Measurements from ENCODE around the gene DSEL.

GRCh38 chr18:67500522-67501205 is 15.9 kb downstream of the DSEL start:
- TF ChIP-seq CTCF (IDR thresholded peaks at IDR 0.05) (no peak), POLR2AphosphoS5 (IDR thresholded peaks at IDR 0.05; ENCODE audit: low read depth, low read length) (no peak), TCF7L2 (IDR thresholded peaks at IDR 0.05; ENCODE audit: low read depth, low read length) (no peak)
- TF ChIP-seq, protein P1, sequence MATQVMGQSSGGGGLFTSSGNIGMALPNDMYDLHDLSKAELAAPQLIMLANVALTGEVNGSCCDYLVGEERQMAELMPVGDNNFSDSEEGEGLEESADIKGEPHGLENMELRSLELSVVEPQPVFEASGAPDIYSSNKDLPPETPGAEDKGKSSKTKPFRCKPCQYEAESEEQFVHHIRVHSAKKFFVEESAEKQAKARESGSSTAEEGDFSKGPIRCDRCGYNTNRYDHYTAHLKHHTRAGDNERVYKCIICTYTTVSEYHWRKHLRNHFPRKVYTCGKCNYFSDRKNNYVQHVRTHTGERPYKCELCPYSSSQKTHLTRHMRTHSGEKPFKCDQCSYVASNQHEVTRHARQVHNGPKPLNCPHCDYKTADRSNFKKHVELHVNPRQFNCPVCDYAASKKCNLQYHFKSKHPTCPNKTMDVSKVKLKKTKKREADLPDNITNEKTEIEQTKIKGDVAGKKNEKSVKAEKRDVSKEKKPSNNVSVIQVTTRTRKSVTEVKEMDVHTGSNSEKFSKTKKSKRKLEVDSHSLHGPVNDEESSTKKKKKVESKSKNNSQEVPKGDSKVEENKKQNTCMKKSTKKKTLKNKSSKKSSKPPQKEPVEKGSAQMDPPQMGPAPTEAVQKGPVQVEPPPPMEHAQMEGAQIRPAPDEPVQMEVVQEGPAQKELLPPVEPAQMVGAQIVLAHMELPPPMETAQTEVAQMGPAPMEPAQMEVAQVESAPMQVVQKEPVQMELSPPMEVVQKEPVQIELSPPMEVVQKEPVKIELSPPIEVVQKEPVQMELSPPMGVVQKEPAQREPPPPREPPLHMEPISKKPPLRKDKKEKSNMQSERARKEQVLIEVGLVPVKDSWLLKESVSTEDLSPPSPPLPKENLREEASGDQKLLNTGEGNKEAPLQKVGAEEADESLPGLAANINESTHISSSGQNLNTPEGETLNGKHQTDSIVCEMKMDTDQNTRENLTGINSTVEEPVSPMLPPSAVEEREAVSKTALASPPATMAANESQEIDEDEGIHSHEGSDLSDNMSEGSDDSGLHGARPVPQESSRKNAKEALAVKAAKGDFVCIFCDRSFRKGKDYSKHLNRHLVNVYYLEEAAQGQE (IDR thresholded peaks at IDR 0.05; ENCODE audit: insufficient read depth in 1 of 2, low read depth in 2 of 2, low read length in 1 of 2): no peak

Data from Panc1 (cell line).